Endometrial microvascular endothelial cells (primary cell): ENCODE data around the gene RRP12. TPM values are rescaled to one million over a fixed set of nuclear protein-coding genes. Genes with fewer than 3 reads are reported as not detected.
"Not testable (repeated sequence)": the region's sequence is repeated elsewhere in the genome, so short reads cannot be mapped to it uniquely, and the experiment has no call there.

Experiments used
- in situ Hi-C: cut with HindIII; loops from 2 replicates; pipeline ENCODE4 v1.10.0; 2017; ENCODE audit warnings: low sequenced_read_pairs, low pct_unique_long_range_greater_than_20kb; ENCODE audit errors: inconsistent ontology term
- total RNA-seq: library from RNA; depleted of rRNA; stranded (reverse); fragments of >200 nt; gene quantifications from one replicate; pipeline ENCODE4 v1.2.3, GENCODE V29; 2015; ENCODE audit errors: inconsistent ontology term

Gene RRP12
- total RNA-seq, 1 donor from 2014 or later = 27.9 TPM

- in situ Hi-C loops = no loop called here
Measured at GRCh38 chr10:97412891-97413304, 11.8 kb upstream of the RRP12 start.

DNA sequence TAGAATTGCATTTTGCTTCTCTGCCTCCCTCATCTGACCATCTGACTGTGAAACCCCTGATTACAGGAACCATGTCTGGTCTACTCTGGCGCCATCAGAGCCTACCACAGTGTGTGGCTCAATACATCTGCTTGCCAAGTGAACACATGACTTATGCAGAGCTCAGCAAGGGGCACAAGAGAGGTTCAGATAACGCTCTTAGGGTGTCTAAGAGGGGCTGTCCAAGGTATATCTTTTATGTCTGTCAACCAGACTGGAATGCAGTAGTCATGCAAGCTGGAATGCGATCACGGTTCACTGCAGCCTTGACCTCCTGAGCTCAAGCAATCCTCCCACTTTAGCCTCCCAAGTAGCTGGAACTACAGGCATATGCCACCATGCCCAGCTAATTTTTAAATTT is 10.3 kb upstream of the RRP12 start:
- in situ Hi-C loops = no loop called here

DNA sequence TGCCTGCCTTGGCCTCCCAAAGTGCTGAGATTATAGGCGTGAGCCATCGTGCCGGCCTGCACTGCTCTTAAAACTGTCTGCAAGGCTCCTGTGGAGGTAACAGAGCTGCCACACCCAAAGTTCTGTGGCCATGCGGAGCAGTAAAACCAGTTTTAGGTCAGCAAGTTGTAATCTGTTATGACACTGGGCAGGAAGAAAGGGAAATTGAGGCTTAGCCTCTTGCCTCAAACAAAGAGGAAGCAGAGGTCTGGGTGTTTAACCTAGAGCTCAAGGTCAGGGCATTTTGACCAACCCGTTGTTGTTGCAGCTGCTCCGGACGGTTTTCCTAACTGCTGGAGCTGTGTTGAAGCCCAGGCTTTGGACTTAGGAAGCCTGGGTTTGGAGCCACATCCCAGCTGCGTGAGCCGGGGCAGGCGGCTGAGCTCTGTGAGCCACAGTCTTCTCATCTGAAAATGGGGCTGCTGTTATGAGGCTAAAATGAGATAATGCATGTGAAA is 7.4 kb upstream of the RRP12 start:
- in situ Hi-C loops = no loop called here

GRCh38 chr10:97407952-97408248 is 6.8 kb upstream of the RRP12 start:
- in situ Hi-C loops = no loop called here

- in situ Hi-C loops = no loop called here
Measured at GRCh38 chr10:97407211-97407951, 6.2 kb upstream of the RRP12 start.

GRCh38 chr10:97406483-97406882 is 5.3 kb upstream of the RRP12 start:
- in situ Hi-C loops = not testable (repeated sequence)

DNA sequence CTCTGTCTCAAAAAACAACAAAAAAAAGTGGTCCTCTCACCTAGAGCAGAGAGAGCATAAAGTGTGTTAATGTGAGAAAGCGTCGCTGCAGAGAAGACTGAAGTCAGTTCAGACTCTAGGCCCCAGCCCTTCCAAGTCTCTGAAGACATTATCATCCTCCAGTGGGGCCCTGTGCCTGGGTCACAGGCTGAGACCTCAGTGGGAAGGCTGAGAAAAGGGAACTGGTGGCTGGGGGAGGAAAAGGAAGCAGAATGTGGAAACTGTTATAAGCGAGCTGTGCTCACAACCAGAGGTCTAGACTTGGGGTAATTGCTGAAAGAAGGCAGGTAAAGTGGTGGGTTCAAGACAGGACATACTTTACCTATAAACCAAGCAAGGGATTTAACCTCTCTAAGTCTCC is 4.9 kb upstream of the RRP12 start:
- in situ Hi-C loops = no loop called here

GRCh38 chr10:97404044-97404443 is 2.9 kb upstream of the RRP12 start:
- in situ Hi-C loops = no loop called here

GRCh38 chr10:97401455-97401919 is 347 bp upstream of the RRP12 start:
- in situ Hi-C loops = no loop called here

DNA sequence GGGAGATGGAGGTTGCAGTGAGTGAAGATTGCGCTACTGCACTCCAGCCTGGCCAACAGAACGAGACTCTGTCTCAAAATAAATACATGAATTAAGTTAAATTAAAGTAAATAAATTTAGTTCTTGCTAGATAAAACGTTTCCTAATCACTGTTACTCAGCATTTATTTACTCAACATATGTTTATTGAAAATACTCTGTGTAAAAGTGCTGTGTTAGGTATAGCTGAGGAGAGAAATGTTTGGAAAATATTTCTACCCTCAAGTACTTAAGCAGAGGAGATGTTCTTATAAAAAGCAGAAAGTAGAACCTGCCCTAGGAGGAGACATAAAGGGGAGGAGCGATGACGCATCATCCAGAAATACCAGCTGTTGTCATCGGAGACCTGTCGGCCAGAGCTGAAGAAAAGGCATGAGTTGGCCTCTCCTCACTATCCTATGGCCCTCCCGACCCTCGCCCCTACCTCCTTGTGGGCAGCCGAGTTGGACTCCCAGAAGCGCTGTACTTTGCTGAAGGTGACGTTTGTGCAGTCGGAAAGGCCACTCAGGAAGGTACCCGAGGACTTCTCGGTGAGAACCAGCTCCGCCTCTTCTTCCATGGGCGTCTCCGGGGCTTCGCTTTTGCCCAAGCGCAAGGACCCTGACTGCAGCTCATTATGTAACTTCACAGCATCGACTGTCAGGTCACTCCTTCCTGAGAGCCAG is 1.1 kb downstream of the RRP12 start:
- in situ Hi-C loops = no loop called here

DNA sequence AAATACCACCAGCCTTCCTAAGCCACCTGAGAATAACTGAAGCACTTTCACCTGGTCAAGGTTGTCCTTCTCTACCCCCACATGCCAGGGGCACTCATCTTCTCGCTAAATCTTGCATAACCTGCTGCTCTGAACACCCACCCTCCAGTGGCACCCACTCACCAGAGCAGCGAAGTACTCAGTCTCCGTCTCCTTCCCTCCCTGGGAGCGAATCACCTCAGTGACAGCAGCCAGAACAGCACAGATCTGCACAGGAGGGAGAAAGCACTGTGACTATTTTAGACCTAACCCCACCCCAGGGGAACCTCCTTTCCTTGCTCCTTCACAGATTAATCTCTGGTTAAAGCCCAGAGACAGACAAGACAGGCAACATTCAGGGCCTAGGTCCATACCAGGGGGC is 5.1 kb downstream of the RRP12 start:
- in situ Hi-C loops = no loop called here

GRCh38 chr10:97393034-97393573 is 8.0 kb downstream of the RRP12 start:
- in situ Hi-C loops = no loop called here

GRCh38 chr10:97390091-97390490 is 11.0 kb downstream of the RRP12 start:
- in situ Hi-C loops = no loop called here

DNA sequence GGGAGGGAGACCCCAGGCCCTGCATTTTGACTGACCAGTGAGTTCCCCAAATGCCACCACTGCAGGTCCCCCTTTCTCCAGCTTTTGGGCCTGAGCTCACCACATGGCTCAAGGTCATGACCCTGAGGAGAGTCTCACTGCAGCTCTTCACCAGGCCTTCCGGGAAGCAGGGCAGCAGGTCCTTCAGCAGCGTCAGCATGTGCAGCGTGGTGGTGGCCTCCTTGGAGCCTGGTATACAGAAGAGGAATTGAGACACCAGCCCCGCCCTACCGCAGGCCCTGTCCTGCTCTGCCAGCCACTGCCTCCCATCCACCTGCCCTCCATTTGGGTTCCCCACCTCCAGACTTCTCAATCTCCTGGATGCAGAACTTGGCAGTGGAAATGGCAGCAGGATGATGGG is 13.0 kb downstream of the RRP12 start:
- in situ Hi-C loops = no loop called here

- in situ Hi-C loops = no loop called here
Measured at GRCh38 chr10:97385565-97385964, 15.6 kb downstream of the RRP12 start.

DNA sequence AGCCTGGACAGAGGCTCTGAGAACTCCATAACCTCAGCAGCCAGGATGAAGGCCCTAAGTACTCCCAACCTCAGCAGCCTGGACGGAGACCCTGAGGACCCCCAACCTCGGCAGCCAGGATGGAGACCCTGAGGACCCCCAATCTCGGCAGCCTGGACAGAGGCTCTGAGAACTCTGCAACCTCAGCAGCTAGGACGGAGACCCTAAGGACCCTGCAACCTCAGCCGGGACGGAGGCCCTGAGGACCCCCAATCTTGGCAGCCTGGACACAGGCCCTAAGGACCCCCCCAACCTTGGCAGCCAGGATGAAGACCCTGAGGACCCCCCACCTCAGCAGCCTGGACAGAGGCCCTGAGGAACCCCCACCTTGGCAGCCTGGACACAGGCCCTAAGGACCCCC is 16.5 kb downstream of the RRP12 start:
- in situ Hi-C loops = no loop called here

GRCh38 chr10:97384156-97384555 is 17.0 kb downstream of the RRP12 start:
- in situ Hi-C loops = no loop called here

GRCh38 chr10:97383159-97383558 is 18.0 kb downstream of the RRP12 start:
- in situ Hi-C loops = no loop called here

- in situ Hi-C loops = no loop called here
Measured at GRCh38 chr10:97381626-97382025, 19.5 kb downstream of the RRP12 start.

DNA sequence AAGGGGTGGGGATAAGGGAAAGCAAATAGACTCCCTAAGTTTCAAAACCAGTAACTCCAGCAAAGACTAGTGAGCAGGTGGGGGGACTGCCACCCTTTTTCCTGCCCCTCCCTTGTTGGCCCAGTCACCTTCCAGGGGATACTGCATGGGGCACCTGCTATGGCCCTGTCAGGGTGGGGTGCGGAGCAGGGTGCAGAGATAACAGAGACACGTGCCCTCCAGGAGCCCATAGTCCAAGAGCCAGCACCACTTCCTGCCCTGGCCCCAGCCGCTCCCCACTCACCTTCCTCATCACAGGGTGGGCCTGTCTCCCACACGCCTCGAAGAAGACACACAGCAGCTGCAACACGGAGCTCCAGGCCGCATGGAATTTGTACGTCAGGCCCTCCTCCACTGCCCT is 20.6 kb downstream of the RRP12 start:
- in situ Hi-C loops = no loop called here
